Measurements from ENCODE around the gene ATL2.
"Not testable (repeated sequence)": the region's sequence is repeated elsewhere in the genome, so short reads cannot be mapped to it uniquely, and the experiment has no call there.

ATL2 gene

GRCh38 chr2:38268691-38269327 is 108.3 kb downstream of the ATL2 start:
- no peak for DNase-seq

- no peak for DNase-seq
These were observed 109.1 kb downstream of the ATL2 start for GRCh38 chr2:38268001-38268400.

GRCh38 chr2:38267270-38267925 is 109.7 kb downstream of the ATL2 start:
- DNase-seq, result no peak

- no peak for DNase-seq
These were observed 110.6 kb downstream of the ATL2 start for GRCh38 chr2:38266382-38267061.

- DNase-seq, result no peak
These were observed 111.6 kb downstream of the ATL2 start for GRCh38 chr2:38265461-38265860.

- DNase-seq, result no peak
These were observed 112.5 kb downstream of the ATL2 start for GRCh38 chr2:38264396-38265221.

GRCh38 chr2:38263293-38263692 is 113.8 kb downstream of the ATL2 start:
- DNase-seq, result no peak

- no peak for DNase-seq
These were observed 114.8 kb downstream of the ATL2 start for GRCh38 chr2:38262069-38262871.

- DNase-seq, result no peak
These were observed 115.5 kb downstream of the ATL2 start for GRCh38 chr2:38261569-38262068.

- DNase-seq, result peak; percentile 7
These were observed 116.1 kb downstream of the ATL2 start for GRCh38 chr2:38260972-38261371.

- DNase-seq, result no peak
These were observed 116.6 kb downstream of the ATL2 start for GRCh38 chr2:38260469-38260868.

GRCh38 chr2:38259311-38259710 is 117.8 kb downstream of the ATL2 start:
- no peak for DNase-seq

- not testable (repeated sequence) for DNase-seq
These were observed 119.4 kb downstream of the ATL2 start for GRCh38 chr2:38257680-38258079.

GRCh38 chr2:38256610-38257009 is 120.5 kb downstream of the ATL2 start:
- no peak for DNase-seq

GRCh38 chr2:38255211-38255610 is 121.9 kb downstream of the ATL2 start:
- DNase-seq, result no peak

- no peak for DNase-seq
These were observed 122.3 kb downstream of the ATL2 start for GRCh38 chr2:38254796-38255195.

- no peak for DNase-seq
These were observed 125.1 kb downstream of the ATL2 start for GRCh38 chr2:38251940-38252339.

- DNase-seq, result no peak
These were observed 128.4 kb downstream of the ATL2 start for GRCh38 chr2:38248707-38249106.

GRCh38 chr2:38248255-38248654 is 128.8 kb downstream of the ATL2 start:
- DNase-seq, result no peak

GRCh38 chr2:38246105-38246504 is 131.0 kb downstream of the ATL2 start:
- no peak for DNase-seq

- no peak for DNase-seq
These were observed 131.9 kb downstream of the ATL2 start for GRCh38 chr2:38245114-38245641.

- DNase-seq, result no peak
These were observed 132.8 kb downstream of the ATL2 start for GRCh38 chr2:38244301-38244700.
